PC-3 (cell line): ENCODE results near the gene OSBPL9.

Source experiments
- EZH2 ChIP-seq: fragments of 300-600 bp; sonication (generic); IDR thresholded peaks from one replicate; pipeline ENCODE4 v1.6.1; 2017; ENCODE audit warnings: antibody characterized with exemption, mild to moderate bottlenecking, low read length; ENCODE audit not compliant: unreplicated experiment
- EZH2phosphoT487 ChIP-seq: fragments of 300-600 bp; sonication (generic); IDR thresholded peaks from 2 replicates; pipeline ENCODE4 v1.6.1; 2018; ENCODE audit warnings: mild to moderate bottlenecking, antibody characterized with exemption, low read length, borderline replicate concordance
- TF ChIP-seq, protein P1 (sequence below): fragments of 300-600 bp; sonication (generic); conservative IDR thresholded peaks from 2 replicates; pipeline ENCODE4 v1.5.1; 2017; ENCODE audit warnings: antibody characterized with exemption, low read depth, mild to moderate bottlenecking, low read length

- TF ChIP-seq, protein P1, sequence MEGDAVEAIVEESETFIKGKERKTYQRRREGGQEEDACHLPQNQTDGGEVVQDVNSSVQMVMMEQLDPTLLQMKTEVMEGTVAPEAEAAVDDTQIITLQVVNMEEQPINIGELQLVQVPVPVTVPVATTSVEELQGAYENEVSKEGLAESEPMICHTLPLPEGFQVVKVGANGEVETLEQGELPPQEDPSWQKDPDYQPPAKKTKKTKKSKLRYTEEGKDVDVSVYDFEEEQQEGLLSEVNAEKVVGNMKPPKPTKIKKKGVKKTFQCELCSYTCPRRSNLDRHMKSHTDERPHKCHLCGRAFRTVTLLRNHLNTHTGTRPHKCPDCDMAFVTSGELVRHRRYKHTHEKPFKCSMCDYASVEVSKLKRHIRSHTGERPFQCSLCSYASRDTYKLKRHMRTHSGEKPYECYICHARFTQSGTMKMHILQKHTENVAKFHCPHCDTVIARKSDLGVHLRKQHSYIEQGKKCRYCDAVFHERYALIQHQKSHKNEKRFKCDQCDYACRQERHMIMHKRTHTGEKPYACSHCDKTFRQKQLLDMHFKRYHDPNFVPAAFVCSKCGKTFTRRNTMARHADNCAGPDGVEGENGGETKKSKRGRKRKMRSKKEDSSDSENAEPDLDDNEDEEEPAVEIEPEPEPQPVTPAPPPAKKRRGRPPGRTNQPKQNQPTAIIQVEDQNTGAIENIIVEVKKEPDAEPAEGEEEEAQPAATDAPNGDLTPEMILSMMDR: peak; percentile 63
- TF ChIP-seq EZH2 (no peak), EZH2phosphoT487 (no peak)
These were observed 47.4 kb upstream of the OSBPL9 start for GRCh38 chr1:51569284-51570062.
